ENCODE data around the gene ZNF57.
A peak's percentile ranks its signal among the peaks of the same experiment; 100 is the strongest.
"Not testable (repeated sequence)": the region's sequence is repeated elsewhere in the genome, so short reads cannot be mapped to it uniquely, and the experiment has no call there.

ZNF57 gene

GRCh38 chr19:2867025-2867991 is 33.4 kb upstream of the ZNF57 start, which contains the start of gene ZNF556:
Gene ZNF556, plus strand, starts transcription at chr19:2867335. Its CDS starts 87 bp downstream, at chr19:2867422.
- Histone ChIP-seq H3K9me2 (replicated peaks; ENCODE audit: control insufficient read depth, low read length) (no peaks in the 10 kb centered on the region), H3K4me1 (ENCODE audit: control insufficient read depth, low read length) (no peaks in the 10 kb centered on the region), H3K4me3 (ENCODE audit: low read length) (no peak within 1 kb of the TSS), H3K36me3 (ENCODE audit: control insufficient read depth, low read length) (no peaks in the 10 kb centered on the region), H3F3A (ENCODE audit: control insufficient read depth, insufficient read depth) (no peaks in the 10 kb centered on the region), H3K4me2 (ENCODE audit: low read length) (0 out of 2 replicates have a peak within 1 kb of the TSS, but pooled peaks have one; percentile 12), H3K27ac (ENCODE audit: low read depth, low read length) (no peak within 1 kb of the TSS), H3K79me2 (ENCODE audit: control insufficient read depth, low read length) (no peaks in the 10 kb centered on the region), H3K27me3 (ENCODE audit: control insufficient read depth, low read length) (no peaks in the 10 kb centered on the region), H3K9me3 (ENCODE audit: control insufficient read depth, insufficient read depth, low read length) (peaks cover 12% of the 10 kb centered on the region; the same call in 1 of the 2 replicates), H4K20me1 (ENCODE audit: control insufficient read depth, insufficient read depth, low read depth, low read length) (no peaks in the 10 kb centered on the region)
- TF ChIP-seq CTCF (IDR thresholded peaks at IDR 0.05; ENCODE audit: low read depth, low read length, poor library complexity, severe bottlenecking) (no peak), EZH2phosphoT487 (IDR thresholded peaks at IDR 0.05; ENCODE audit: borderline replicate concordance, low read length) (no peak)

- Histone ChIP-seq H3K9me2 (replicated peaks; ENCODE audit: control insufficient read depth, low read length) (no peaks in the 10 kb centered on the region), H3K4me1 (ENCODE audit: control insufficient read depth, low read length) (peaks cover 5% of the 10 kb centered on the region), H3F3A (ENCODE audit: control insufficient read depth, insufficient read depth) (no peaks in the 10 kb centered on the region), H3K27me3 (ENCODE audit: control insufficient read depth, low read length) (no peaks in the 10 kb centered on the region), H3K79me2 (ENCODE audit: control insufficient read depth, low read length) (no peaks in the 10 kb centered on the region), H3K36me3 (ENCODE audit: control insufficient read depth, low read length) (no peaks in the 10 kb centered on the region), H3K4me3 (ENCODE audit: low read length) (no peak overlapping the region), H3K4me2 (ENCODE audit: low read length) (no peak overlapping the region), H3K9me3 (ENCODE audit: control insufficient read depth, insufficient read depth, low read length) (peaks cover 12% of the 10 kb centered on the region; the same call in 1 of the 2 replicates), H3K27ac (ENCODE audit: low read depth, low read length) (no peak overlapping the region), H4K20me1 (ENCODE audit: control insufficient read depth, insufficient read depth, low read depth, low read length) (no peaks in the 10 kb centered on the region)
- TF ChIP-seq CTCF (IDR thresholded peaks at IDR 0.05; ENCODE audit: low read depth, low read length, poor library complexity, severe bottlenecking), result no peak
These were observed 31.1 kb upstream of the ZNF57 start for GRCh38 chr19:2869618-2870017.

GRCh38 chr19:2872175-2872574 is 28.6 kb upstream of the ZNF57 start:
- Histone ChIP-seq H3K9me3 (ENCODE audit: control insufficient read depth, insufficient read depth, low read length) (peaks cover 13% of the 10 kb centered on the region), H3K4me2 (ENCODE audit: low read length) (0 out of 2 replicates have a peak overlapping the region, but pooled peaks have one; percentile 21)
- not testable (repeated sequence) for H3K27ac ChIP-seq (ENCODE audit: low read depth, low read length)

More at GRCh38 chr19:2872175-2872574, 28.6 kb upstream of the ZNF57 start:
- H3K9me2 ChIP-seq (replicated peaks; ENCODE audit: control insufficient read depth, low read length); H3F3A ChIP-seq (ENCODE audit: control insufficient read depth, insufficient read depth); H3K27me3 ChIP-seq (ENCODE audit: control insufficient read depth, low read length); H4K20me1 ChIP-seq (ENCODE audit: control insufficient read depth, insufficient read depth, low read depth, low read length); H3K4me3 ChIP-seq (ENCODE audit: low read length); H3K36me3 ChIP-seq (ENCODE audit: control insufficient read depth, low read length); H3K79me2 ChIP-seq (ENCODE audit: control insufficient read depth, low read length); H3K4me1 ChIP-seq (ENCODE audit: control insufficient read depth, low read length): not testable (repeated sequence)
